GM12875 (cell line): ENCODE results near the gene KIF6.

Experiments
- H3K4me3 ChIP-seq: one replicate; pipeline ENCODE4 v1.5.1; 2011; ENCODE audit warnings: low read depth, low read length, control low read depth
- CTCF ChIP-seq: IDR thresholded peaks from 2 replicates; pipeline ENCODE4 v1.5.1; 2011; ENCODE audit warnings: low read depth, mild to moderate bottlenecking, control low read depth, inconsistent platforms, low read length, moderate library complexity, borderline replicate concordance; ENCODE audit not compliant: insufficient read depth

KIF6 gene

GRCh38 chr6:39568896-39569295 is 156.3 kb downstream of the KIF6 start:
- TF ChIP-seq CTCF, result no peak
- no peak overlapping the region for H3K4me3 ChIP-seq

DNA sequence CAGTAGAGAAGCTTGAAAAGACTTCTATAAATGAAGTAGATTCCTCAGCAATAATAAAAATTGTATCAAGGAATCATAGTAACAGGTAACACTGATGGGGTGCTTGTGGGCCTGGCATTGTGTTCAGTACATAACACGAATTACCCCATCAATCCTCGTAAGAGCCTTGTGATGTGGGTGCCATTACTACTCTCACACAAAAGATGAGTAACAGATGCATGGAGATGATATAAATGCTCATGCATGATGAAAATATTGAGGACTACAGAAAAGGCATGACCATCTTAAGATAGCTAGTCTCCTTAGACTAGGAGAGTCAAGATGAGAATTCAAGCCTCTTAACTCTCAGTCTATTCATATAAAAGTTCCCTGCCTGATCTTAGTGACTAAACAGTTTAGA is 158.1 kb downstream of the KIF6 start:
- no peak overlapping the region for H3K4me3 ChIP-seq
- TF ChIP-seq CTCF, result no peak

- no peak for TF ChIP-seq CTCF
- no peak overlapping the region for H3K4me3 ChIP-seq
Measured at GRCh38 chr6:39566456-39566855, 158.8 kb downstream of the KIF6 start.

GRCh38 chr6:39565956-39566355 is 159.3 kb downstream of the KIF6 start:
- TF ChIP-seq CTCF, result no peak
- H3K4me3 ChIP-seq, result no peak overlapping the region

- no peak for TF ChIP-seq CTCF
- no peak overlapping the region for H3K4me3 ChIP-seq
Measured at GRCh38 chr6:39563566-39564311, 161.5 kb downstream of the KIF6 start.

DNA sequence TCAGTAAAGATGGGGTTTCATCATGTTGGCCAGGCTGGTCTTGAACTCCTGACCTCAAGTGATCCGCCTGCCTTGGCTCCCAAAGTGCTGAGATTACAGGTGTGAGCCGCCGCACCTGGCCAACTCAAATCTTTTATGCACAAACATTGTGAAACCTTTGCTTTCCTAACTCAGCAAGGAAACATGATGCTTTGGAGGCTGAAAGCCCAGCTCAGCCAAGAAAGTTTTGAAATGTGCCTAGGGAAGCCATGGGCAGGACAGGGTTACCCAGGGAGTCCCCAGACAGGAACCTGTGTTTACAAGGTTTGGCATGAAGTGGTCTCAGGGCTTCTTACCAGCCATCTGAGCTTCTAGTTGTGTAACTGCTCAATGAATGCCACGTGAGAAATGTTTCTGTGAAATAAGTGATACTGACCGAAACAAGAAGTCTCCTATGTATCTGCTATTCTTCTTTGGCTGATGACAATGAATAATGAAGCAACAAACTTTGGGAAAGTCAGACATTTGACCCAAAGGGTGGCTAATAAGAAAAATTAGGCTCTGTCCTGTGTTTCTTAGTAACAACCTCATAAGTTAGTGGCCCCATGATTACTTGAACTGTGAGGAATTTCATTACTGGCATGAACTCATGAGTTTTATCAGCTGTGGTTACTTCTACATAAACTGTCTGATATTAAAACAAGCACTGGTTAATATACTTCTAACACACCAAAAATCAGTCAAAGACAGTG is 163.5 kb downstream of the KIF6 start:
- TF ChIP-seq CTCF, result no peak
- H3K4me3 ChIP-seq, result no peak overlapping the region

- no peak overlapping the region for H3K4me3 ChIP-seq
- TF ChIP-seq CTCF, result no peak
Measured at GRCh38 chr6:39560915-39561314, 164.3 kb downstream of the KIF6 start.
